ENCODE measurements around the gene SYNE2. TPM values are rescaled to one million over a fixed set of nuclear protein-coding genes. Genes with fewer than 3 reads are reported as not detected.
A peak's percentile ranks its signal among the peaks of the same experiment; 100 is the strongest.

The SYNE2 gene
- total RNA-seq, 1 donor from 2014 or later = 105 TPM

GRCh38 chr14:63833728-63834127 lies 19.1 kb upstream of the SYNE2 start:
- no peak overlapping the region for H3K4me2 ChIP-seq
- Mint-ChIP-seq H3K4me1 (no peaks in the 10 kb centered on the region), H3K4me3 (no peak overlapping the region), H3K27me3 (ENCODE audit: insufficient read depth, low read depth) (no peaks in the 10 kb centered on the region), H3K36me3 (no peaks in the 10 kb centered on the region), H3K27ac (no peak overlapping the region), H3K9me3 (no peaks in the 10 kb centered on the region)
- no peak overlapping the region for H2AFZ ChIP-seq (replicated peaks)
- no peaks in the 10 kb centered on the region for H3K27me3 ChIP-seq
- no peak for DNase-seq (ENCODE audit: low spot score)
- H3K9ac ChIP-seq = no peak overlapping the region
- H3K27ac ChIP-seq = no peak overlapping the region
- H3K9me3 ChIP-seq (ENCODE audit: low read depth) = no peaks in the 10 kb centered on the region
- TF ChIP-seq CTCF (IDR thresholded peaks at IDR 0.05) = no peak
- no peak for TF ChIP-seq EZH2 (IDR thresholded peaks at IDR 0.05)
- no peak for TF ChIP-seq EZH2phosphoT487 (IDR thresholded peaks at IDR 0.05)
- H3K36me3 ChIP-seq = no peaks in the 10 kb centered on the region
- no peak overlapping the region for H3K4me3 ChIP-seq
- H3K4me1 ChIP-seq = no peaks in the 10 kb centered on the region
- H3F3A ChIP-seq (ENCODE audit: low read depth) = no peaks in the 10 kb centered on the region
- no peaks in the 10 kb centered on the region for H3K79me2 ChIP-seq (ENCODE audit: low read depth)
- no peaks in the 10 kb centered on the region for H4K20me1 ChIP-seq (ENCODE audit: low read depth)

- DNase-seq (ENCODE audit: low spot score) = peak; percentile 23
- no peaks in the 10 kb centered on the region for H4K20me1 ChIP-seq (ENCODE audit: low read depth)
- H3K4me3 Mint-ChIP-seq = no peak overlapping the region
- H3K36me3 ChIP-seq = no peaks in the 10 kb centered on the region
- no peaks in the 10 kb centered on the region for H3K4me1 Mint-ChIP-seq
- H3K27me3 ChIP-seq = no peaks in the 10 kb centered on the region
- no peak overlapping the region for H3K9ac ChIP-seq
- H3K9me3 ChIP-seq (ENCODE audit: low read depth) = no peaks in the 10 kb centered on the region
- H3K4me1 ChIP-seq = no peaks in the 10 kb centered on the region
- H3F3A ChIP-seq (ENCODE audit: low read depth) = no peaks in the 10 kb centered on the region
- peaks cover 10% of the 10 kb centered on the region for H3K9me3 Mint-ChIP-seq
- no peak overlapping the region for H3K27ac Mint-ChIP-seq
- no peak overlapping the region for H3K4me3 ChIP-seq
- no peaks in the 10 kb centered on the region for H3K79me2 ChIP-seq (ENCODE audit: low read depth)
- TF ChIP-seq EZH2 (IDR thresholded peaks at IDR 0.05) = no peak
- TF ChIP-seq CTCF (IDR thresholded peaks at IDR 0.05) = peak; percentile 17
- H3K27ac ChIP-seq = no peak overlapping the region
- no peak overlapping the region for H3K4me2 ChIP-seq
- H2AFZ ChIP-seq (replicated peaks) = no peak overlapping the region
- H3K27me3 Mint-ChIP-seq (ENCODE audit: insufficient read depth, low read depth) = no peaks in the 10 kb centered on the region
- no peaks in the 10 kb centered on the region for H3K36me3 Mint-ChIP-seq
Measured at GRCh38 chr14:63840981-63841380, 11.8 kb upstream of the SYNE2 start.

- DNase-seq (ENCODE audit: low spot score) = no peak
- Histone ChIP-seq H3K9ac (no peak overlapping the region), H3K4me3 (no peak overlapping the region), H3K9me3 (ENCODE audit: low read depth) (no peaks in the 10 kb centered on the region), H3K4me2 (no peak overlapping the region), H2AFZ (replicated peaks) (no peak overlapping the region), H3K27ac (no peak overlapping the region), H4K20me1 (ENCODE audit: low read depth) (no peaks in the 10 kb centered on the region), H3F3A (ENCODE audit: low read depth) (no peaks in the 10 kb centered on the region), H3K36me3 (no peaks in the 10 kb centered on the region), H3K27me3 (no peaks in the 10 kb centered on the region), H3K79me2 (ENCODE audit: low read depth) (no peaks in the 10 kb centered on the region), H3K4me1 (no peaks in the 10 kb centered on the region)
- H3K4me3 Mint-ChIP-seq = no peak overlapping the region
- H3K27me3 Mint-ChIP-seq (ENCODE audit: insufficient read depth, low read depth) = no peaks in the 10 kb centered on the region
- no peaks in the 10 kb centered on the region for H3K36me3 Mint-ChIP-seq
- no peak overlapping the region for H3K27ac Mint-ChIP-seq
- H3K9me3 Mint-ChIP-seq = peaks cover 10% of the 10 kb centered on the region
- no peak for TF ChIP-seq EZH2 (IDR thresholded peaks at IDR 0.05)
- TF ChIP-seq CTCF (IDR thresholded peaks at IDR 0.05) = no peak
- no peak for TF ChIP-seq EZH2phosphoT487 (IDR thresholded peaks at IDR 0.05)
- no peaks in the 10 kb centered on the region for H3K4me1 Mint-ChIP-seq
Measured at GRCh38 chr14:63843796-63844195, 9.0 kb upstream of the SYNE2 start.

Data from neural progenitor cell (in vitro differentiated cells).